Measurements from ENCODE around the gene TTBK2.
"Not testable (repeated sequence)": the region's sequence is repeated elsewhere in the genome, so short reads cannot be mapped to it uniquely, and the experiment has no call there.

The TTBK2 gene

DNA sequence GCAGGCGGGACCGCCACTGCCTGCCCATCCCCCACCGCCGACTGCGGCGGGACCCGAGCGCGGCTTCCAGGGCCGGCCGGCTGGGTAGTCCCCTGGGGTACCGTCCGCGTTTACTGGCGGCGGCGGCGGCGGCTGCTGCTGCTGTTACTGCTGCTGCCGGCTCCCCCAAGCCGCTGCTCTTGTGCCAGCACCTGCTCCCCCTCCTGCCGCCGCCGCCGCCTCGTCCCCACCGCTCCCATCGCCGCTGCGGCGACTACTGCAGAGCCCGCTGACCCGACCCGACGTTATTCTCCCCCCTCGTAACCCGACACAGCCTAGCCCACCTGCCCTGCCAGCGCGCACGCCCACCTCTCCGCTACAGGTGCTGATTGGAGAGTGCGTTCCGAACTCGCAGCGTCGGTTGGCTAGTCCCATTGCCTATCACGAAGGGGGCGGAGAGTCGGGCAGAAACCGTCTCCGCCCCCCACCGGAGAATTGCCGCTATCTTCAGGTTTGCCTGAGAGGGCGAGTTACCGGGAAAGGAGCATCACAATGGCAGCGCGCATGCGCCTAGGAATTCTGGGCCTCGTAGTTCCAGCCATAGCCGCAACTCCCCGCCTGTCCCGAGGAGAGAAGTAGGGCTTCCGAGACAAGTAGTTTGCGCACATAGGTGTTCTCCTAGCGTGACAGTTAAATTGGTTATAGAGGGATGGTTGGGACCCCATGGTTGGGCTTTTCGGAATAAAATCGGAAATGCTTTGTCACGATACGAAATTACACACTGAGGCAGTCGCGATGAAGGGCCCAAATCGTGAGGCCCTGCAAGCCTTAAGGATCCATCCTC, at the start of gene TTBK2:
TTBK2 (minus strand) TSS at position 260 of the 823 bp plus-strand sequence. CDS start 42,161 bp downstream, outside the sequence.
- peak; percentile 92 to 96 (median 95) for DNase-seq (ENCODE audit: low read depth in 3 of 3, low spot score in 1 of 3)

DNA sequence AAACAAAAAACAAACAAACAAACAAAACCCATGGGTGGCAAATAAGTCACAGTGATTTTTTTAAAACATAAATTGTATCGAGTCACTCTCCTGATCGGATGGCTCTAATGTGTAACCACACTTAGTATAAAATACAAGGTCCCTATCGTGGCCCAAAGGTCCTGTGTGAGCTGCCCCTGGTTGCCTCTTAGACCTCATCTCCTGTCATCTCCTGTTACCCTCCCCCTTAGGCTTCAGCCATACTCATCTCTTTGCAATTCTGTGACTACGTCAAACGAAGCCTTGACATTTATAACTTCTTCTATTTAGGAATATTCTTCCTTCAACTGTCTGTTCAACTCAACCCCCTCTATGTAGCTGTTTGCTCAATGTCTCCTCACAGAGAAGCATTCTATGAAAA, 43.9 kb upstream of the TTBK2 start:
- no peak for DNase-seq (ENCODE audit: low read depth in 3 of 3, low spot score in 1 of 3)

DNA sequence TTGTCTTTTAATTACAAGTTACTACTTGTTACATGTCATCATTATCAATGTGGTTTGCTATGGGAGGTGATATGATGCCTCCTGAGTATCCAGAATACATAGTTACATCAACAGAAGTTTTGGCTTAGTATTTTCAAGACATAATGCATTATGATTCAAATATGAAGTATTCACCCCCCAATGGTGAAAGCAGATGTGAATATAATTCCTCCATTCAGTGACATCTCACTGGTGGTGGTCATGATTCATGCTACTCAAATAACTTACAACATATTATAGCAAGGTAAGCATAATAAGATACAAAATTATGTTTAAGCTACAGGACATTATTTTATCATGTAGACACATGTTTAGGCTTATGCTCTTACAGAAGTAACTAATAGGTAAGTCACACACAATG, 34.9 kb upstream of the TTBK2 start:
- no peak for DNase-seq (ENCODE audit: low read depth in 3 of 3, low spot score in 1 of 3)

DNA sequence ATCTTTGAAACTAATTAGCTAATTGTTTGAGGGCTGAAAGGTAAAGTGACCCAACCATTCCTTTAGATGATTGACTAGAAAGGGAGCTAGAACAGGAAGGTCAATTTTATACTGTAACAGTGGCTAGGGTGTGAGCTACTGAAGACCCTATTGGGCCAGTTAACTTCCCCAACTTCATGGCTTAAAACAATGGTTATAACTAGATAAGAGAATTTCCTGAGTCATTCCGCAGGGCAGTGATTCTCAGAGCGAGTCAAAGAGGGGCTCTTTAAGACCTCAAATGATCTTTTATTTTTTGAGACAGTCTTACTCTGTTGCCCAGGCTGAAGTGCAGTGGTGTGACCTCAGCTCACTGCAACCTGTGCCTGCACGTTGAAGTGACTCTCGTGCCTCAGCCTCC, 33.7 kb upstream of the TTBK2 start:
- no peak for DNase-seq (ENCODE audit: low read depth in 3 of 3, low spot score in 1 of 3)

DNA sequence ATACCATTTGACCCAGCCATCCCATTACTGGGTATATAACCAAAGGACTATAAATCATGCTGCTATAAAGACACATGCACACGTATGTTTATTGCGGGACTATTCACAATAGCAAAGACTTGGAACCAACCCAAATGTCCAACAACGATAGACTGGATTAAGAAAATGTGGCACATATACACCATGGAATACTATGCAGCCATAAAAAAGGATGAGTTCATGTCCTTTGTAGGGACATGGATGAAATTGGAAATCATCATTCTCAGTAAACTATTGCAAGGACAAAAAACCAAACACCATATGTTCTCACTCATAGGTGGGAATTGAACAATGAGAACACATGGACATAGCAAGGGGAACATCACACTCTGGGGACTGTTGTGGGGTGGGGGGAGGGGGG, 28.3 kb upstream of the TTBK2 start:
- not testable (repeated sequence) for DNase-seq (ENCODE audit: low read depth in 3 of 3, low spot score in 1 of 3)

DNA sequence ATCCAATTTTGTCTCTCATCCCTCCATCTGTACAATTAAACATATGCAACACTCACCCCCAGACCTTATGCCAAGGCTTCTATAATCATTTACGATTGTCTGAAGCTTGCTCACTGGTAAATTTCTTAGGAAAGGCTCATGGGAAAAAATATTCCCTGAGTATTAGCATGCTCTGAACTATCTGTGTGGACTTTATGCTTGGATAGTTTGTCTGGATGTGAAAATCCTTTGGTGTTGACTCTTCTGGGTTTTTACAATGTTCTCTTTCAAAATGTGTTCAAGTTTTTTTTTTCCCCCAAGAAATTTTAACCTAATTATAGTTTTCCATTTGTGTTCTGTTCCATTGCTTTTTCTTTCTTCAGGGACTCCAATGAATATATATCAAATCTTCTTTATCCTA, 19.9 kb upstream of the TTBK2 start:
- DNase-seq (ENCODE audit: low read depth in 3 of 3, low spot score in 1 of 3), result no peak

DNA sequence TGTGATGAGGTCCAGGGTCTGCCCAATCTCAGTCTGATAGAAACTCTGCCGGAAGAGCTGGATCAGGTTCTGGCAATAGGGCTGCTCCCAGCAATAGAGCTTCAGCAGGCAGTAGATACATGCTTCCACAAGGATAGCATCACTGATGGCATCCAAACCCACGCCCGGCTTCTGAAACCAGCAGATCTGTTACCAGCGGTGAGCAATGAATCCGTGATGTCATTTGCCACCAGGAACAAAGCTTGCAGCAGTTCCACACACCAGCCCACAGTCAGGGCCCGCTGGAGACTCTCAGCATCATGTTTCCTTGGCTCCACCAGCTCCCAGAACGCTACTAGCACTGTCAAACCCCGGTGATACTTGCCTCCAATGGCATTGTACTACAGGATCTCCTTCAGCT, 19.3 kb upstream of the TTBK2 start:
- DNase-seq (ENCODE audit: low read depth in 3 of 3, low spot score in 1 of 3), result no peak

DNA sequence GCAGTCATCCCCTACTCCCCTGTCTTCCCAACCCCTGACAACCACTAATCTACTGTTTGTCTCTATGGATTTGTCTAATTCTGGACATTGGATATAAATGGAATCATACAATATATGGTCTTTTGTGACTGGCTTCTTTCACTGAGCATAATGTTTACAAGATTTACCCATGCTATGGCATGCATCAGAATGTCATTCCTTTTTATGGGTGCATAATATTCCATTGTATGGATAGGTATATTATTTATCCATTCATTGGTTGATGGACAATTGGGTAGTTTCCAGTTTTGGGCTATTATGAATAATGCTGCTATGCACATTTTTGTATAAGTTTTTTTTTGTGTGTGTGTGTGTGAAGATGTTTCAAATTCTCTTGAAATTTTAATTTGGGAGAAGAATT, 16.6 kb upstream of the TTBK2 start:
- no peak for DNase-seq (ENCODE audit: low read depth in 3 of 3, low spot score in 1 of 3)

DNA sequence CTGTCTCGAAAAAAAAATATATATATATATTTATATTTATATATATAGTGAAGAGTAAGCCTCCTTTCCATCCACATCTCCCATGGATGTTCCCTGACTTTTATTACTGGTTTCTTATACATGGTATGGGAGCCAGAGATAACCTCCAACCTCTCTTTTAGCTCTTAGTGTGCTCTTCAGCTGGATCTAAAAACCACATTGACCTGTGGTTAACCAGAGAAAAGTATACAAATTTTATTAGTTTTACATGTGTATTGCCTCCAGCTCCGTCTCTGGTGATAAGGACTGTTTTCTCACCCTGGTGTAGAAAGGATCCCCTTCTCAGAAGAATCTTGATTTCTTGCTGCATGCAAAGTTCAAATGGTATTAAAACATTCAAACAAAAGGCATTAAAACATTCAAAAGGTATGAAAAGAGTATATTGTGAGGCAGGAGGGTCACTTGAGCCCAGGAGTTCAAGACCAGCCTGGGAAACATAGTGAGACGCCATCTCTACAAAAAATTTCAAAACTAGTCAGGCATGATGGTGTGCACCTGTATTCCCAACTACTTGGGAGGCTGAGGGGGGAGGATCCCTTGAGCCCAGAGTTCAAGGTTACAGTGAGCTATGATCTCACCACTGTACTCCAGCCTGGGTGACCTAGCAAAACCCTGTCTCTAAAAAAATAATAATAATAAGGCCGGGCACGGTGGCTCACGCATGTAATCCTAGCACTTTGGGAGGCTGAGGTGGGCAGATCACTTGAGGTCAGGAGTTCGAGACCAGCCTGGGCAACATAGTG, 13.5 kb upstream of the TTBK2 start:
- DNase-seq (ENCODE audit: low read depth in 3 of 3, low spot score in 1 of 3), result no peak

DNA sequence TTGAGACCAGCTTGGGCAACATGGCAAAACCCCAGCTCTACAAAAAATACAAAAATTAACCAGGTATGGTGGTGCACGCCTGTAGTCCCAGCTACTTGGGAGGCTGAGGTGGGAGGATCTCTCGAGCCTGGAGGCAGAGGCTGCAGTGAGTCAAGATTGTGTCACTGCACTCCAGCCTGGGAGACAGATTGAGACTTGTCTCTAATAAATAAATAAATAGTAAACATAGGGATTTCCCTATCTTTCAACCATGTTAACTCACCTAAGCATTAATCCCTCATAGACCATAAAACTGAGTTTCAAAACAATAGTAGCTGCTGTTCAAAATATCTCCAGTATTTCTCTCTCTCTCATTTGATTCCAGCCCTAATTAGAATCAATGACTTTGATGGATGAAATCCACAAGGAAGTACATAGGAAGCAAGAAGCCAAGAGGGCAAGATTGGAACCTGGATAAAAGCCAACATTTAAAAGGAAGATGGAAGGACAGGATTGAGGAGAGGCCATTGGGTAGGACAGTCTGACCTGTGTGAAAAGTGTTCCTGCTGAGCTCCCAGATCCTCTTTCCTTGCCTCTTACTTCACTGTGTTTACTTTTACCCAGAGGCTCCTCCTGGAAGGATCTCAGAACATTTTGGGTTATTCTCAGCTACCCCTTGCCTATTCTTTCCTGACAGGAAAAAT, 12.4 kb upstream of the TTBK2 start:
- DNase-seq (ENCODE audit: low read depth in 3 of 3, low spot score in 1 of 3), result no peak

DNA sequence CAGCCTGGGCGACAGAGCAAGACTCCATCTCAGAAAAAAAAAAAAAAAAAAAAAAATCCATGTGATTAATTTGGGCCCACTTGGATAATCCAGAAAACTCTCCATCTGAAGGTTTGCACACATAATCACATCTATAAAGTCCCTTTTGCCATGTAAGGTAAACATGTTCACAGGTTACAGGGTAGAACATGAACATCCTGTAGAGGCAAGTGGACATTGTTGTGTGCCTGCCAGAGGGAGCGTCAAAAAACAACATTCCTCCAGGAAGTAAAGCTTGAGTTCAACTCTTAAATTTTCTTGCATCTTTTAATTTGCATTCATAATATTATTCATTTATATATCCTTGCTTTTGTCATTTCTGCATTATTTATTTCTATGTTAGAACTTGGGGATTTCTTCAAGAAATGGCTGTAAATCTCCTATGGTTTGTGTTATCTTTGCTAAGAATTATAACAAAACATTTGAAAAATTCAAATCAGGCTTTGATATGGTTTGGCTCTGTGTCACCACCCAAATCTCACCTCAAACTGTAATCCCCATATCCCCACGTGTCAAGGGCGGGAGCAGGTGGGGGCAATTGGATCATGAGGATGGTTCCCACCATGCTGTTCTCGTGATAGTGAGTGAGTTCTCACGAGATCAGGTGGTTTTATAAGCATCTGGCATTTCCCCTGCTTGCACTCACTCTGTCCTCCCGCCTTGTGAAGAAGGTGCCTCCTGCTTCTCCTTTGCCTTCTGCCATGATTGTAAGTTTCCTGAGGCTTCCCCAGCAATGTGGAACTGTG, 11.3 kb upstream of the TTBK2 start:
- no peak for DNase-seq (ENCODE audit: low read depth in 3 of 3, low spot score in 1 of 3)

DNA sequence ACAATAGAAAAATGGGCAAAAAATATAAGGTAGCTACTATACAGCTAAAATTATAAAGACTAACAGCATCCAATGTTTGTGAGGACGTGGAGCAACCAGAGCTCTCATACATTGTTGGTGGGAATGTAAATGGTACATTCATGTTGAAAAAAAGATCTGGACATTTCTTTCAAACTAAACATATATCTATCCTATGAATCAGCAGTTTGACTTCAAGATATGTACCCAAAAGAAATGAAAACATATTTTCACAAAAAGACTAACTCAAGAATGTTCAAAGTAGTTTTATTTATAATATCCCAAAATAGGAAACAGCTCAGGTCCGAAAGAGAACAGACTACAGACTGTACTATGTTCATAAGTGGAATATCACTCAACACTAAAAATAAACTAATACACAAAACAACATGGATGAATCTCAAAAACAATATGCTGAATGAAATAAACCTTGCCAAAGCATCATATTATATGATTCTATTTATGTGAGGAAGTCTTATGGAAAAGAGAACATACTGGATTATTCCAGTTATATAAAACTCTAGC, 8.8 kb upstream of the TTBK2 start:
- DNase-seq (ENCODE audit: low read depth in 3 of 3, low spot score in 1 of 3), result no peak

DNA sequence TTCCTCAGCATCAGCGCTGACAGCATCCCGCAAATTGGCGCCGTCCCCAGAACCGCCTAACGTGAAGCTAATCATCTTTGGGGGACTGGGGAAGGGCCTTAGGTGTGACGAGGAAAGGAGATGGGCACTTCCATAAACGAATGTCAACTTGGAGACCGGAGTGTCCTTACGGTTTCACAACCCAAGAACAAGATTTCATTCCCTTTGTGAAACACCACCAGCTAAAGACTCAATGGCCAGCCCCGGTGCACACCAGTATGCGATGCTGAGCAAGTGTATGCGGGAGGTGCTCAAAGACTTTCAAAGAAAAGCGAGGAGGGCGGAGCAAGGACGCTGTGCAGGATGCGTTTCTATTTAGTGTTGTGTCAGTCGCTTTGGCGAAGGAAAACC, 759 bp upstream of the TTBK2 start:
- peak in 1 of 3 donors; percentile 22 for DNase-seq (ENCODE audit: low read depth in 3 of 3, low spot score in 1 of 3)

DNA sequence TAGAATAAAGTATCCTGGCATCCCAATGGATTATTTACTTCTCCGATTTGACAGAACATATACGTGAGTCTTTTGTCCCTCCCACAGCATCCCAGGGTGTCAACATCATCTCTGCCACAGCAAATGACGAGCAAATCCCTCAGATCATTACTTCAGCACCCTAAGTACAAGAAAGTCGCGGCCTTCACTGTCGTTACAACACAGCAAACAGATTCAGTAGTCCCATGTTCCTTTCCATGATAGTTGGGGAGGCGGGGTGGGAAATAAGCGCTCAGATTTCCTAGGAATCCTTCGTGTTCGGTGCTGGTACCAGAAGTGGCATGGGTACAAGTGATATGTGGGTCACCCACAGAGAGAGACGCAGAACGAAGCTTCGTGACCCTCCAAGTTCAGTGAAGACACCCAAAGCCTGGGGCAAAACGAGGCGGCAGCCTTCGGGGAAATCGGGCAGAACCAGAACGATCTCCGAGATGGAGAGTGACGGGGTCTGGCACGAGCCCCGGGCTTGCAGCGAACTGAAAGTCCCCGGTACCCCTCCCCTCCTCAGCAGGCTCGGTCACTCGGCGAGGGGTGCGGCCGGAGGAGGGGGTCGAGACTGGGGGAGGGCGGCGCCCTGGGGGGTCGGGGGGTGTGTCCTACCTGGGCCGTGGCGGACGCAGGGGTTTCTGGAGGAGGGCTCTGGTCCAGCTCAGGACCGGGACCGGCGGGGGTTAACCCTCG, 619 bp downstream of the TTBK2 start:
- DNase-seq (ENCODE audit: low read depth in 3 of 3, low spot score in 1 of 3), result peak in 1 of 3 donors; percentile 14

DNA sequence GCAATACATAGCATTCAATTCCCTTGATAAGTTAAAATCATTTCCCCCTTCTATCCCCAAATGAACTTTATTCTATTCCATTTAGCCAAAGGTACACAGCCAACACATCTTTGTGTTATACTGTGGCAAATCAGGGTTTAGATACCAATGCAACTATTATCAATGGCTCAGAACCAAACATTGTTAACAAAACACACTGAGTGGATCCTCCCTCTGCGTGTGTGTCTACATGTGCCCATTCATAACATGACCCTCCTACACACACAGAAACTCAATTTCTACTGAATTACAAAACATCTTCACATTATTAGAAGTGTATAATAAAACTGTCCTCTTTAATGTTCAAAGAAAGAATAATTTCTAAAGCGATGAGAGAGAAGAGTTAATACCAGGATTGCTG, 1.3 kb downstream of the TTBK2 start:
- DNase-seq (ENCODE audit: low read depth in 3 of 3, low spot score in 1 of 3), result no peak

DNA sequence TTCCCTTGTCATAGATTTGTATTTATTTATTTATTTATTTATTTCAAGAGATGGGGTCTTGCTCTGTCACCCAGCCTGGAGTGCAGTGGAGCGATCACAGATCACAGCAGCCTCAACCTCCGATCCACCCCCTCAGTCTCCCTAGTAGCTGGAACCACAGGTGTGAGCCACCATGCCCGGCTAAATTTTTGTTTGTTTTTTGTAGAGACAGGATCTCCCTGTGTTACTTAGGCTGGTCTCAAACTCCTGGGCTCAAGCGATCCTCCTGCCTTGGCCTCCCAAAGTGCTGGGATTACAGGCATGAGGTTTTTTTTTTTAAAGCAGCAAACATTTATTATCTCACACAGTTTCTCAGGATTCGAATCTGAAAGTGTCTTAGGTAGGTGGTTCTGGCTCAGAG, 2.5 kb downstream of the TTBK2 start:
- DNase-seq (ENCODE audit: low read depth in 3 of 3, low spot score in 1 of 3), result no peak

DNA sequence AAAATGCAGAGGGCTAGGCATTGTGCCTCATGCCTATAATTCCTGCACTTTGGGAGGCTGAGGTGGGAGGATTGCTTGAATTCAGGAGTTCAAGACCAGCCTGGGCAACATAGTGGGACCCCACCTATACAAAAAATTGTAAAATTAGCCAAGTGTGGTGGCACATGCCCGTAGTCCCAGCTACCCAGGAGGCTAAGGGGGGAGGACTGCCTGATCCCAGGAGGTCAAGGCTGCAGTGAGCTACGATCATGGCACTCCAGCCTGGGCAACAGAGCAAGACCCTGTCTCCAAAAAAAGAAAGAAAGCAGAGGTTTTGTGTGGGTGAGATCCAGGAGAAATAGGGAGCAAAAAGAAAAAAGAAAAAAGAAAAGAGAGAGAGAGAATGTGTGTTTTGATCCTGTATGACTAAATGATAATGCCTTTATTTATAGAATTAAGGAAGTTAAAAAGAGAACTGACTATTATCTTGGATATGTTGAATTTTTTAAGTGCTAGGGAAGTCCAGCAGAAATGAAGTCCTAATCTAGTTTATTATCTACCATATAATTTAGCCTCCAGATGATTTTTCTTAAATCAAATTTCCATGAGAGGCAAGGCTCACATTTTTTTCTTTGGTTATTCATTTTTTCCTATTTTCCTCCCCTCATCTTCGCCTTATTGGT, 4.8 kb downstream of the TTBK2 start:
- no peak for DNase-seq (ENCODE audit: low read depth in 3 of 3, low spot score in 1 of 3)

DNA sequence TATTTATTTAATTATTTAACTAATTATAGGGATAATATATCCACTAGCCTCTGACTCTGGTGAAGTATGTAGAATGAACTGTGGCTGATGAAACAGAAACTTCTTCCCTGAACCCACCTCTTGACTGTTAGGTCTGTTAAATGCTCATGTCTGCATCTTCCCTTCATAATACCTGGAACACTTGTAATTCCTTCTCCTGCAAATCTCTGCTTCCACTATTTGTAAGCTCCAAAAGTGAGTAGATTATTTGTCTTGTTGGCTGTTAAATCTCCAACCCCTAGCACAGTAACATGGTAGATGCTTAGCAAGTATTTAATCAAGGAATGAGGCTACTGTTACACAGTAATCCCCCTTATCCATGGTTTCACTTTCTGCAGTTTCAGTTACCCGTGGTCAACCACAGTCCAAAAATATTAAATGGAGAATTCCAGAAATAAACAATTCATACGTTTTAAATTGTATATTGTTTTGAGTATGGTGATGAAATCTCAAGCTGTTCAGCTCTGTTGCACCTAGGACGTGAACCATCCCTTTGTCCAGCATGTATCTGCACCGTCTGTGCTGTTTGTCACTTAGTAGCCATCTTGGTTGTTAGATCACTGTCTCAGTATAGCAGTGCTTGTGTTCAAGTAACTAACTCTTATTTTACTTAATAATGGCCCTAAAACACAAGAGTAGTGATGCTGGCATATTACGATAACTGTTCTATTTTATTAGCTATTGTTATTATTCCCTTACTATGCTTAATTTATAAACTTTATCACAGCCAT, 5.7 kb downstream of the TTBK2 start:
- no peak for DNase-seq (ENCODE audit: low read depth in 3 of 3, low spot score in 1 of 3)

DNA sequence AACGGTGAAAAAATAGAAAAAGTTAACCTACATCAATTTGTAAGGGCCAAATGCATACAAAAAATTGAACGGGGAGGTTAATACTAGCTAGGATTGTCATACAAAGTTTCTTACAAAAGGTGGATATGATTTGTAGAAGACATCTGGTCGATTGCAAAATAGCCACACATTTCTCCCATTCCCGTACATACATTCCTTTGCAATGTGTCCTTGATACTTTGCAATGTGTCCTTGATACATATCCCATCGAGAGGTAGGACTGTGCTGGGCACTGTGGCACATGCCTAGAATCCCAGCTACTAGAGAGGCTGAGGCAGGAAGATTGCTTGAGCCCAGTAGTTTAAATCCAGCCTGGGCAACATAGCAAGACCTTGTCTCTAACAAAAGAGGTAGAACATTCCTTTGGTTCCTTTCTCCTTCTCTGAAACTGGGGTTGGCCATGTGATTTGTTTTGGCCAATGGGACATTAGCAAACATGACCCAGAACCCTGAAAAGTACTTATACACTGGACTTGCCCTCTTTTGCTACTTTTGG, 9.5 kb downstream of the TTBK2 start:
- DNase-seq (ENCODE audit: low read depth in 3 of 3, low spot score in 1 of 3), result no peak

Measured in stimulated activated CD4-positive, alpha-beta T cell treated with anti-CD3 and anti-CD28 coated beads, TNF-alpha, amount 100 ng/mL, for 1 hour (primary cell).